GM21423 (cell line): Measurements from ENCODE around the gene DGLUCY.
"Not testable (repeated sequence)": the region's sequence is repeated elsewhere in the genome, so short reads cannot be mapped to it uniquely, and the experiment has no call there.

Experiments used
- ATAC-seq: cut with Tn5 transposase; IDR thresholded peaks from one replicate; pipeline ENCODE4 v1.9.1; 2021; ENCODE audit warnings: mild to moderate bottlenecking, moderate library complexity; ENCODE audit not compliant: unreplicated experiment

The DGLUCY gene, protein sequence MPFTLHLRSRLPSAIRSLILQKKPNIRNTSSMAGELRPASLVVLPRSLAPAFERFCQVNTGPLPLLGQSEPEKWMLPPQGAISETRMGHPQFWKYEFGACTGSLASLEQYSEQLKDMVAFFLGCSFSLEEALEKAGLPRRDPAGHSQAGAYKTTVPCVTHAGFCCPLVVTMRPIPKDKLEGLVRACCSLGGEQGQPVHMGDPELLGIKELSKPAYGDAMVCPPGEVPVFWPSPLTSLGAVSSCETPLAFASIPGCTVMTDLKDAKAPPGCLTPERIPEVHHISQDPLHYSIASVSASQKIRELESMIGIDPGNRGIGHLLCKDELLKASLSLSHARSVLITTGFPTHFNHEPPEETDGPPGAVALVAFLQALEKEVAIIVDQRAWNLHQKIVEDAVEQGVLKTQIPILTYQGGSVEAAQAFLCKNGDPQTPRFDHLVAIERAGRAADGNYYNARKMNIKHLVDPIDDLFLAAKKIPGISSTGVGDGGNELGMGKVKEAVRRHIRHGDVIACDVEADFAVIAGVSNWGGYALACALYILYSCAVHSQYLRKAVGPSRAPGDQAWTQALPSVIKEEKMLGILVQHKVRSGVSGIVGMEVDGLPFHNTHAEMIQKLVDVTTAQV

DNA sequence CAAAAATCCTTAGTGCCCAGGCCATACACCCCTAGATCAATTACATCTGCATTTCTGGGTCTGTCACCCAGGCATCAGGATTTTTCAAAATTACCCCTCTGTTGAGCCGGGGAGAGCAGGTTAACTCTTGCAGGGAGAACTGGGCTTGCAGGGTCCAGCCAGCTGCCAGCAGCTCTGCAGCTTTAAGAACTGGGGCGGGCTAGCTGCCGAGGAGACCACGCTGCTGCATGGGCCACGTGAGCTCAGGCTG, at the start of gene DGLUCY:
DGLUCY (plus strand) TSS at position 245 of the 250 bp plus-strand sequence. CDS start 46,222 bp downstream, outside the sequence.
- ATAC-seq: peak; percentile 77

DNA sequence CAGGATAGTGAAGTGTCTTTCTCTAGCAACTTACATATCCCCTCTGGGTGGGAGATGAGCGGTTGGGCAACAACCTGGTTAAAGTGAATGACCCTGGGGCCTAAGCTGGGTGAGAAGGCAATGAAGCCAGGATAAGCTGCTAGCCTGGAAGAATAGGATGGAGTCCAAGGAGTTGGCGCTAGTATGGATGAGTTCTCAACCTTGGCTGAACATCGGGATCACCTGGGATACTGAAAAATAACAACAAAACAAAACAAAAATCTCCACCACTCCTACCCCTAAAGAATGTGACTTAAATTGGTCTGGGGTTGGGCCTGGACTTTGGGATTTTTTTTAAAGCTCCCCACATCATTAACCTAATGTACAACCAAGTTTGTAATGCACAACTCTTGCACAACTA, 48.6 kb upstream of the DGLUCY start:
- ATAC-seq: no peak

DNA sequence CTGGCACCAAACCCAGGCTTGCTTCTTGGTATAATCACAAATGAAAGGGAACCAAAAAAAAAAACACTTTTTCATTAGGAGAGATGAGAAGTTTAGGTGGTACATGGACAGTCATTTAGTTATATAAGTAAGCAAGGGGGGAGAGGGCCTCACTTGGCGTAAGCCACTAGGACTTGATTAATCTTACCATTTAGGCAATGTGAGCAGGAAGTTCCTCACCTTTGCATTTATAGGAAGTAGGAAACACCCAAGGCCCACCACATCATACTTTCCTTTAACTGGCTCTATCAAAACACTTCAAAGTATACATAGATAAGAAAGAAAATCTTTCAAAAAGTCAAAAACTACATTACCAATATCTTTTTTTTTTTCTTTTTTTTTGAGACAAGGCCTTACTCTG, 46.7 kb upstream of the DGLUCY start:
- no peak for ATAC-seq

- no peak for ATAC-seq
Measured at GRCh38 chr14:91068642-91069041, 45.2 kb upstream of the DGLUCY start.

GRCh38 chr14:91070572-91070971, 43.3 kb upstream of the DGLUCY start:
- no peak for ATAC-seq

- no peak for ATAC-seq
Measured at GRCh38 chr14:91075553-91075952, 38.3 kb upstream of the DGLUCY start.

- ATAC-seq: peak; percentile 80
Measured at GRCh38 chr14:91078095-91078737, 35.7 kb upstream of the DGLUCY start.

DNA sequence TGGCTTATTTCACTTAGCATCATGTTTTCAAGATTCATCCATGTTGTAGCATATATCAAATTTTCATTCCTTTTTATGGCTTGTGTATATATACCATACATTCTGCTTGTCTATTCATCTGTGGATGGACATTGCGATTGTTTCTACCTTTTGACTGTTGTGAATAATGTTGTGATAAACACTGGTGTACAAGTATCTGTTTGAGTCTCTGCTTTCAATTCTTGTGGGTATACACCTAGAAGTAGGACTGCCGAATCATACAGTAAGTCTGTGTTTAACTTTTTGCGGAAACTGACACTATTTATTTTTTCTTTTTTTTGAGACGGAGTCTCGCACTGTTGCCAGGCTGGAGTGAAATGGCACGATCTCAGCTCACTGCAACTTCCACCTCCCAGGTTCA, 33.8 kb upstream of the DGLUCY start:
- ATAC-seq: no peak

GRCh38 chr14:91082282-91082681, 31.6 kb upstream of the DGLUCY start:
- no peak for ATAC-seq

GRCh38 chr14:91084516-91084915, 29.4 kb upstream of the DGLUCY start:
- ATAC-seq: no peak

GRCh38 chr14:91087470-91087869, 26.4 kb upstream of the DGLUCY start:
- not testable (repeated sequence) for ATAC-seq

DNA sequence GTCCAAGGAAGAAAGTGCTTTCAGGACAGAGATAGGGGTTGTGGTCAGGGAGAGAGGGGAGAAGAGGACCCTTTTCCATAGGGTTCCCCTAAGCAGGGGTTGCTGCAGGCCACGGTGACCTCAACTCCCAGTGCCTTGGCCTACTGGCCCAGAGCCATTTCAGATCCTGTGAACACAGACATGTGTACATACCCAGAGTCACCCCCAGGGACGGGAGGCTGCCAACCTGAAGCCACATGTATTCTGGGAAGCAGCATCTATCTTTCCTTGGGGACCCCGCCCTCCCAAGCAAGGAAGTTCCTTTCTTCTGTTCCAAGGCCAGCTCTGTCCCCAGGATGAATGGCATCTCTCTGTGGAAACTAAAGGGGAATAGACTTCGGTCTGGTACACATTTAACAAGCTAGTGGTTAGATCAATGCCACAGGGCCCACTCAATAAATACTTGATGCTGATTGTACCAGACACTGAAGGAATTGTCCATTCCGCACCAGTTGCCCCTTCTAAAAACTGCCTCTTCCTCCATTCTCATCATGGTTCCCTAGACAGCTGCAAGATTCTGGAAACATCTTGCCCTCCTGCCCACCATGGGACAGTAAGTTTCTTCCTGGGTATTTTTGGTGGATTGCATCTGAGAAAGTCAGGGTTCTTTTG, 25.2 kb upstream of the DGLUCY start:
- ATAC-seq: no peak

DNA sequence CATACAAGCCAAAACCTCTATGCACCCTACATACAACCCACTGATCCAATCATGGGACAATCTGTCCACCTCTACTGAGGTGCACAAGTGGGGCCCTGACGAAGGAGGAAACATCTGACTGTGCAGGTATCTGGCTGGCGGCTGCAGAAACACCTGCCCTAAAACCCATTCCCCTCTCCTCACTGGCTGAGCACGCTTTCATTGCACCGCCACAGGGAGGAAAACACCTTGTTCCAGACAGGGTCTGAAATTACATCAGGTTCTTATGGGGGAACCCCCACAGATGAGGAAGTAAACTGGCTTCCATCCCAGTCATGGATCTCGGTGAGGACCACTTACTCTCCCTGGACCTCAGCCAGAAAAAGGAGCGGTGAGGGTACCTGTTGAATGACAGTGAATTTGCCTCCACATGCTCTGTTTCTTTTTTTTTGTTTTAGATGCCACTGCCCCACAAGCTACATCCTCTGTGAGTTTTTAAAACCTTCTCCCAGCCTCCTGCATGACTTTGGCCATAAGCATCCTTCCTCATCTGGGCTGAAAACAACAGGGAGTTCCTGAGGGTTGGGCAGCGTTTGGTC, 23.8 kb upstream of the DGLUCY start:
- ATAC-seq: no peak

DNA sequence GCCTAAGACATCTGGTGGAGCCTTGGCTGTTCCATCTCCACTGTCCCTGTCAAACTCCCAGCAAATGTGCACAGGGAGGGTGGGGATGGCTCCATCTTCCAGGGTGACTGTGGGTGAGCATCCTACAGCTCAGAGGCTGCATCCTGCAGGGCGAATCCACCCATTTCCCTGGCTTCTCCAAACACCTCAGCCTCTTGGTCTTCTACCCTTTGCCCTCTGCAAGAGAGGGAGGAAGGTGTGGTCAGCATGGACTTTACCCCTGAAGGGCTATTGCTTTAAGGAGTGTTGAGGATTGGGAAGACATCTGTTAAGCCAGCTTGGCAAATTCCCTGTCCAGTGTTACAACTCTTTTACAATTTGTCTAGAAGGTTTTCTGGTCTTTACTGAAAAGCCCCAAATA, 23.1 kb upstream of the DGLUCY start:
- no peak for ATAC-seq

DNA sequence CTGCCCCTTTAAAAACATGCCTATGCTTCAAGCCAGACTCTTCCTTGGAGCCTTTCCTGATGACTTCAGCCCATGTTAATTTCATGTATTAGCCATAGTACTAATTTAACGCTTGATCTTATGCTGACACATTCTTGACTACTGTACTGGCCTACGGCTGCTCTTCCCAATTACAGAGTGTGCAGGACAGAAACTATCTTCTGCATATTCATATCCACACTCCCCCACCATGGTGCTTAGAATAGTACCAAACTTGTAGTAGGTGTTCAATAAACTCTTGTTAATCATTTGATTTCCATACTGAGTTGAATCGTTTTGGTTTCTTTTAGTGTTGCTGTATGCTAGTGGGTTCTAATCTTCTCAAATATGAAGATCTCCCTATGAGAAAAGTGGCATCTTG, 21.8 kb upstream of the DGLUCY start:
- ATAC-seq: no peak

DNA sequence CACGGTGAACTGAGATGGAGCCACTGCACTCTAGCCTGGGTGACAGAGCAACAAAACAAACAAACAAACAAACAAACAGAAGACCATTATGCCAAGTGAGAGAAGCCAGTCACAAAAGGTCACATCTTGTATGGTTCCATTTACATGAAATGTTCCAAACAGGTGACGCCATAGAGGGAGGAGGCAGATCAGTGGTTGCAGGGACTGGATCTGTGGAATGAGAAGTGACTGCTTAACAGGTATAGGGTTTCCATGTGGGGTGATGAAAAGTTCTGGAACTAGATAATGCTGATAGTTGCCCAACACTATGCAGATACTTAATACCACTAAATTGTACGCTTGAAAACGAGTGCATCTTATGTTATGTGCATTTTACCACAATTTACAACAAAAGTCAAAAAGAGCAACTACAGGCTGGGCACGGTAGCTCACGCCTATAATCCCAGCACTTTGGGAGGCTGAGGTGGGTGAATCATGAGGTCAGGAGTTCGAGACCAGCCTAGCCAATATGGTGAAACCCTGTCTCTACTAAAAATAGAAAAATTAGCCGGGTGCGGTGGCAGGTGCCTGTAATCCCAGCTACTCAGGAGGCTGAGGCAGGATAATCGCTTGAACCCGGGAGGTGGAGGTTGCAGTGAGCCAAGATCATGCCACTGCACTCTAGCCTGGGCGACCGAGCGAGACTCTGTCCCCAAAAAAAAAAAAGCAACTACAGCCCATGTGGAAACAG, 20.0 kb upstream of the DGLUCY start:
- not testable (repeated sequence) for ATAC-seq

DNA sequence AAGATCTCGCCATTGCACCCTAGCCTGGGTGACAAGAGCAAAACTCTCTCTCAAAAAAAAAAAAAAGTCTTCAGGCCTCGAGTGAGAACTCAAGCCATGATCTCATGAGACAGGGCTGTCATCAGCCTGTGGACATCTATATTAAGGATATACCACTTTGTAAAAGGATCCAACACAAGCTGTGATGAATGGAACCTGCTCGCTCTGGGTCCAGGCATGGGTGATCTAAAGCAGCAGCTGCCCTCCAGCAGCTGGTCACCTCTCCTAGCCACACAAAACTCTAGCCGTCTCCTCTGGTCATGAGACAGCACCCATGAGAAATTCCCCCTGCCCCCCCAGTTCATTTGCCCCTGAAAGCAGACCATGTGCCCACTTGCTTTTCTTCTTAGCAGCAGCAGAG, 19.1 kb upstream of the DGLUCY start:
- no peak for ATAC-seq

DNA sequence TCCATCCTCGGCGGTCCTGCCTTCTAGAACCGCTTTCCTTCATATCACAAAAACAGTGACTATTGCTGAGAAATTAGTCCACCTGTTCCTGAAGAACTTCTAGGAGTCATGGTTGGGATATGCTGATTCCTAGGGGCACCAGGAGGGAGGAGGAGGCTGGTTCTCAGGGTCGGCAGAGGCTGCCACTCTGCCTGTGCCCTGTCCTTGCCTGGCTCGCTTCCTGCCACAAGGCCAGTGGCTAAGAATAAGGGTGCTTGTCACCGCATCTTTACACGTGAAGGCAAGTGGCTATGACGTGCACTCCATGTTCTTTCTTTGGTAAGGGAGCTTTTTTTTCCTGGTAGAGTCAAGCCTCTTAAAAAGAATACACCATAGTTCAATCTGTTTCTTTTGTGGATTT, 18.7 kb upstream of the DGLUCY start:
- ATAC-seq: no peak

- ATAC-seq: not testable (repeated sequence)
Measured at GRCh38 chr14:91097657-91098056, 16.2 kb upstream of the DGLUCY start.

DNA sequence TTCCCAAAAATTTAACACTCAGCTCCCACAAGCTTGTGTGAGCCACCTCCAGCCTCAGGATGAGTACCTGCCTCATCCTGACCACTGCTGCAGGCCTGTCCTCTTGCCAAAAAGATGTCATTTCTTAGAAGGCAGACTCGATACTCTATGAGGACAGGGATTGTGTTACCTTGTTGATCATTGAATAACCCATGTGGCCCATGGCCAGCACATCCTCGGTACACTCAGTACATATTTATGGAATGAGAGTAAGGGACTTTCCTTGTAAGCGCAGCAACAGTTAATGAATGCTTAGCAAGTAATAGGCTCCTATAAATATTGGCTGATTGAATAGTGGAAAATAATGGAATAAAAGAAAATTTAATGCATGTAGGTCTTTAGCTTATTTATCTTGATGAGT, 15.3 kb upstream of the DGLUCY start:
- no peak for ATAC-seq

DNA sequence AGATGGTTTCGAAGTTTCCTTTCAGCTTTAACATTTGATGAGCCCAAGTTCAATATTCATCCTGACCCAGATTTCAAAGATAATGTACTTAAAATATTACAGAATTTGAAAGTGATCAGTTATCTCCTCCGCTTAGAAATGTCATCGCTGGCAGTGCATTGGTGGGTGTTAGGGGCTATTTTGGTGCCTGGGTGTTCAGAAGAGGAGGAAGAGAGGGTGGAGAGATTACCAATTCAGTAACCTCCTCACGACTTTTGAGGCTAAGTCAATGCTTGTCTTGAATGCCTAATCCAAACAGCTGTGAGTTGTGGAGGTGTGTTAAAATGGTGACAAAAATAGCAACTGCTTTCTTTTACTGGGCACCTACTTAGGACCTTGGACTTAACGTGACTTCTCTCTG, 13.8 kb upstream of the DGLUCY start:
- no peak for ATAC-seq
